Measurements from ENCODE around the gene RIF1. TPM values are rescaled to one million over a fixed set of nuclear protein-coding genes. Genes with fewer than 3 reads are reported as not detected.

RIF1 gene
- total RNA-seq, 1 donor: 48.5 TPM

DNA sequence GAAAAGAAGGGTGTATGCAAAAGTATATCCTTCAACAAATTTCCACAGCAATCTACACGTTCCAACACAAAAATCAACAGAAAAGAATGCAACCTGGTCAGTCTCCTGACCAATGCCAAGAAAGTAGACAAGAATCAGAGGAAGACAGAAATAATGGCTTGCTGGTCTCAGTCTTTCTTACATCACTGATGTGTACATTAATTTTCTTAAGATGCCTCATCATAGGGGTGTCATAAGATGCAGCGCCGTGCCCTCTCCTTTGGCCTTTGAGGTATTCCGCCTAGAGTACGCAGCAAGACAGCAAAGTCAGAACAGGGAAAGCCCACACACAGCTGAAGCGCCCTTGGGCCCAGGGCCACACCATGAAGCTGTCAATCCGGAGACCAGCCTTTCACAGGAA lies 112.9 kb downstream of the RIF1 start:
- Histone ChIP-seq H3K27me3 (ENCODE audit: insufficient read depth, low read length) (no peaks in the 10 kb centered on the region), H3K4me2 (ENCODE audit: insufficient read depth, low read length) (no peak overlapping the region), H3K9me3 (ENCODE audit: low read depth, low read length) (no peaks in the 10 kb centered on the region), H3K36me3 (ENCODE audit: insufficient read depth, low read length) (no peaks in the 10 kb centered on the region), H3K79me2 (ENCODE audit: insufficient read depth, low read length) (no peaks in the 10 kb centered on the region), H3K4me3 (ENCODE audit: insufficient read depth, low read length) (no peak overlapping the region), H3K27ac (ENCODE audit: low read depth, low read length) (no peak overlapping the region), H2AFZ (ENCODE audit: low read length) (no peak overlapping the region), H3K4me1 (ENCODE audit: insufficient read depth, low read length) (no peaks in the 10 kb centered on the region), H4K20me1 (ENCODE audit: insufficient read depth, low read length) (no peaks in the 10 kb centered on the region)
- no peak for DNase-seq (ENCODE audit: insufficient read length, low spot score, missing footprints)
- TF ChIP-seq, protein P1, sequence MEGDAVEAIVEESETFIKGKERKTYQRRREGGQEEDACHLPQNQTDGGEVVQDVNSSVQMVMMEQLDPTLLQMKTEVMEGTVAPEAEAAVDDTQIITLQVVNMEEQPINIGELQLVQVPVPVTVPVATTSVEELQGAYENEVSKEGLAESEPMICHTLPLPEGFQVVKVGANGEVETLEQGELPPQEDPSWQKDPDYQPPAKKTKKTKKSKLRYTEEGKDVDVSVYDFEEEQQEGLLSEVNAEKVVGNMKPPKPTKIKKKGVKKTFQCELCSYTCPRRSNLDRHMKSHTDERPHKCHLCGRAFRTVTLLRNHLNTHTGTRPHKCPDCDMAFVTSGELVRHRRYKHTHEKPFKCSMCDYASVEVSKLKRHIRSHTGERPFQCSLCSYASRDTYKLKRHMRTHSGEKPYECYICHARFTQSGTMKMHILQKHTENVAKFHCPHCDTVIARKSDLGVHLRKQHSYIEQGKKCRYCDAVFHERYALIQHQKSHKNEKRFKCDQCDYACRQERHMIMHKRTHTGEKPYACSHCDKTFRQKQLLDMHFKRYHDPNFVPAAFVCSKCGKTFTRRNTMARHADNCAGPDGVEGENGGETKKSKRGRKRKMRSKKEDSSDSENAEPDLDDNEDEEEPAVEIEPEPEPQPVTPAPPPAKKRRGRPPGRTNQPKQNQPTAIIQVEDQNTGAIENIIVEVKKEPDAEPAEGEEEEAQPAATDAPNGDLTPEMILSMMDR (IDR thresholded peaks at IDR 0.05; ENCODE audit: extremely low read depth, low read depth, low read length): no peak

DNA sequence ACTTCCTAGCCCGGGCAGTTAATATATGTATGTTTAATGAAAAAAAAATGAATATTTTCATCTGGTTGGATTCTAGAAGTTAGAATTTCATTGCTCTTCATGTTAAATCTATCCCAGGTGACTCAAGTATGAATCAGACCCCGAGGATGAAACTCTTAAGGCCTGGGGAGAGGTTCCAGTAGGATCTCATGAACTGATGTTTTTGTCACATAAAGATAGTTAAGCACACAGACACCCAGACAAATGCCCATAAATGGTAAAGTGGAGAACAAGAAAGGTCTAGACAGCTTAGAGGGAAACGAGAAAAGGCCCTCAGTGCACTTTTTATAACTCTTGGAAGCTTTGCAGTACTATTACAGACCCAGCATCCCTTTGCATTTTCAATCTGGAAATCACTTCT lies 114.1 kb downstream of the RIF1 start:
- no peak for DNase-seq (ENCODE audit: insufficient read length, low spot score, missing footprints)

DNA sequence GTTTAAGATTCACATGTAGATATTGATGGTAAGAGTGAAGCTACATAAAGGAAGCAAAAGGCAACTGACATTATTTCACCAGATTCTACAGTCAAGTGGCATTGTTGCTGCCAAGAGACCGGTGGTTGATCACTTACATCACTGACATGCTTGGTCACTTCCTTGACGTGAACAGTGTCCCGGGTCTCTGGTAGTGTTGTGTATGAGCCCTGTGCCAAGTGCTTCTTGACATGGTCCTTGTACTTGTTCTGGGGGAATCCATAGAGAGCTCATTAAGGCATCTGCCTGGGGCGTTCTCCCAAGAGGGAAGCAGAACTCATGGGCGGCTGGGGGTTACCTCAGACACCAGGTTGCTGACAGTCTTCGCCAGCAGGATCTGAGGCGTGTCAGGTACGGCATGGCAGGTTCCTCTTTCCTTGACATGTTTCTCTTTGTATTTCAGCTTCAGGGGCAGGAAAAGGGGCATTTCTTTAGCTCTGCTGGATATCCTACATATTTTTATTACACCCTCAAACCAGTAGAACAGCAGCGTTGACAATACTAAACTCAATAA lies 116.2 kb downstream of the RIF1 start:
- no peak for DNase-seq (ENCODE audit: insufficient read length, low spot score, missing footprints)
- no peaks in the 10 kb centered on the region for H3K36me3 ChIP-seq (ENCODE audit: insufficient read depth, low read length)
- no peak overlapping the region for H3K27ac ChIP-seq (ENCODE audit: low read depth, low read length)
- no peak overlapping the region for H3K4me3 ChIP-seq (ENCODE audit: insufficient read depth, low read length)
- TF ChIP-seq, protein P1 (IDR thresholded peaks at IDR 0.05; ENCODE audit: extremely low read depth, low read depth, low read length): no peak
- no peaks in the 10 kb centered on the region for H4K20me1 ChIP-seq (ENCODE audit: insufficient read depth, low read length)
- no peaks in the 10 kb centered on the region for H3K79me2 ChIP-seq (ENCODE audit: insufficient read depth, low read length)
- H3K9me3 ChIP-seq (ENCODE audit: low read depth, low read length): no peaks in the 10 kb centered on the region
- no peak overlapping the region for H2AFZ ChIP-seq (ENCODE audit: low read length)
- H3K4me1 ChIP-seq (ENCODE audit: insufficient read depth, low read length): no peaks in the 10 kb centered on the region
- no peaks in the 10 kb centered on the region for H3K27me3 ChIP-seq (ENCODE audit: insufficient read depth, low read length)
- no peak overlapping the region for H3K4me2 ChIP-seq (ENCODE audit: insufficient read depth, low read length)

More for the DNA sequence above, 114.1 kb downstream of the RIF1 start:
- Histone ChIP-seq H3K9me3 (ENCODE audit: low read depth, low read length) (no peaks in the 10 kb centered on the region), H3K27ac (ENCODE audit: low read depth, low read length) (no peak overlapping the region), H3K4me1 (ENCODE audit: insufficient read depth, low read length) (no peaks in the 10 kb centered on the region), H3K27me3 (ENCODE audit: insufficient read depth, low read length) (no peaks in the 10 kb centered on the region), H3K4me3 (ENCODE audit: insufficient read depth, low read length) (no peak overlapping the region), H3K36me3 (ENCODE audit: insufficient read depth, low read length) (no peaks in the 10 kb centered on the region), H3K79me2 (ENCODE audit: insufficient read depth, low read length) (no peaks in the 10 kb centered on the region), H2AFZ (ENCODE audit: low read length) (no peak overlapping the region), H4K20me1 (ENCODE audit: insufficient read depth, low read length) (no peaks in the 10 kb centered on the region), H3K4me2 (ENCODE audit: insufficient read depth, low read length) (no peak overlapping the region)
- TF ChIP-seq, protein P1 (IDR thresholded peaks at IDR 0.05; ENCODE audit: extremely low read depth, low read depth, low read length): no peak

DNA sequence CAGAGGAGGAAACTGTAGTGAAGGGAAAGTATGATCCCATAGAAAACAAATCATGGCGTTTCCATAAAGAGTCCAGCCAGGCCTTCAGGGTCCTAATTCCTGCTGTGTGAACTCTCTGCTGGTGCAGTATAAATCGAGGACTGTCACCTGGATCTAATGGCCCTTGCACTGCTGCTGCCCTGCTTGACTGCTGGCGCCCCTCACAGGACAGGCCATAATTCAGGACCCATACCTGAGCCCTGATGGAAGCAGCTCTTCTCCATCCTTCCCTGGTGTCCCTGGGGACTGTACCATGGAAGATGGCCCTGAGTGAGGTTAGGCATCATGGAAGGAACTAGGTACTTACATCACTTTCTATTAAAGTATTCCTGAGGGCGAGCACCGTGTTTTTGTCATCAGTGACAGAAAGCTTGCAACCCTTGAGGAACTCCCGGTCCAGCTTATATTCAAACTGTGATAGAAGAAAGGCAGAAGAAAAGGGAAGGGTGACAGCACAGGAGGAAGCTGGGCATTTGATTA lies 116.9 kb downstream of the RIF1 start:
- Histone ChIP-seq H3K27me3 (ENCODE audit: insufficient read depth, low read length) (no peaks in the 10 kb centered on the region), H4K20me1 (ENCODE audit: insufficient read depth, low read length) (no peaks in the 10 kb centered on the region), H3K4me2 (ENCODE audit: insufficient read depth, low read length) (no peak overlapping the region), H3K4me3 (ENCODE audit: insufficient read depth, low read length) (no peak overlapping the region), H2AFZ (ENCODE audit: low read length) (no peak overlapping the region), H3K27ac (ENCODE audit: low read depth, low read length) (no peak overlapping the region), H3K9me3 (ENCODE audit: low read depth, low read length) (no peaks in the 10 kb centered on the region), H3K36me3 (ENCODE audit: insufficient read depth, low read length) (no peaks in the 10 kb centered on the region), H3K4me1 (ENCODE audit: insufficient read depth, low read length) (no peaks in the 10 kb centered on the region), H3K79me2 (ENCODE audit: insufficient read depth, low read length) (no peaks in the 10 kb centered on the region)
- DNase-seq (ENCODE audit: insufficient read length, low spot score, missing footprints): no peak
- TF ChIP-seq, protein P1 (IDR thresholded peaks at IDR 0.05; ENCODE audit: extremely low read depth, low read depth, low read length): no peak

Small RNA genes lying within 50 kb of the gene (small RNA-seq; reads per million reads assigned to genes)
- gene MIR4773-1 (not detected), gene RN7SL124P (not detected)

Other genes starting within 250 kb of the RIF1 start
- 11.6 and 12.1 TPM in 2 replicates for gene RBM43, start 148.0 kb upstream of the RIF1 start, total RNA-seq
- gene NMI, start 120.2 kb upstream of the RIF1 start, total RNA-seq: 15.9 and 21.0 TPM in 2 replicates
- 43.1 and 61.6 TPM in 2 replicates for gene TNFAIP6, start 52.3 kb upstream of the RIF1 start, total RNA-seq